GM21528 (cell line): Measurements from ENCODE around the gene OVOL3.
"Not testable (repeated sequence)": the region's sequence is repeated elsewhere in the genome, so short reads cannot be mapped to it uniquely, and the experiment has no call there.

ENCODE experiments used
- ATAC-seq: cut with Tn5 transposase; IDR thresholded peaks from one replicate; pipeline ENCODE4 v1.9.1; 2021; ENCODE audit warnings: mild to moderate bottlenecking, moderate library complexity; ENCODE audit not compliant: unreplicated experiment, low FRiP score

OVOL3 gene

GRCh38 chr19:36110487-36111199 is at the start of gene OVOL3:
Gene OVOL3, plus strand, starts transcription at chr19:36111143. Its CDS starts 60 bp downstream, at chr19:36111203.
- ATAC-seq, result no peak

GRCh38 chr19:36061367-36061766 is 49.6 kb upstream of the OVOL3 start:
- no peak for ATAC-seq

- no peak for ATAC-seq
These were observed 46.1 kb upstream of the OVOL3 start for GRCh38 chr19:36064826-36065225.

- no peak for ATAC-seq
These were observed 43.3 kb upstream of the OVOL3 start for GRCh38 chr19:36067681-36068080.

- not testable (repeated sequence) for ATAC-seq
These were observed 42.0 kb upstream of the OVOL3 start for GRCh38 chr19:36068810-36069499.

- no peak for ATAC-seq
These were observed 38.9 kb upstream of the OVOL3 start for GRCh38 chr19:36072081-36072480.

- no peak for ATAC-seq
These were observed 37.6 kb upstream of the OVOL3 start for GRCh38 chr19:36073121-36073876.

GRCh38 chr19:36079389-36079945 is 31.5 kb upstream of the OVOL3 start:
- ATAC-seq, result no peak

GRCh38 chr19:36081385-36081784 is 29.6 kb upstream of the OVOL3 start:
- no peak for ATAC-seq

- no peak for ATAC-seq
These were observed 29.0 kb upstream of the OVOL3 start for GRCh38 chr19:36081894-36082293.

- no peak for ATAC-seq
These were observed 28.0 kb upstream of the OVOL3 start for GRCh38 chr19:36082916-36083315.

GRCh38 chr19:36084231-36085009 is 26.5 kb upstream of the OVOL3 start:
- ATAC-seq, result no peak

GRCh38 chr19:36086326-36086725 is 24.6 kb upstream of the OVOL3 start:
- no peak for ATAC-seq

- ATAC-seq, result no peak
These were observed 21.1 kb upstream of the OVOL3 start for GRCh38 chr19:36089847-36090246.

GRCh38 chr19:36090910-36091695 is 19.8 kb upstream of the OVOL3 start:
- ATAC-seq, result no peak

GRCh38 chr19:36092566-36092965 is 18.4 kb upstream of the OVOL3 start:
- ATAC-seq, result no peak

GRCh38 chr19:36093146-36093662 is 17.7 kb upstream of the OVOL3 start:
- ATAC-seq, result no peak

- no peak for ATAC-seq
These were observed 17.3 kb upstream of the OVOL3 start for GRCh38 chr19:36093687-36094086.

GRCh38 chr19:36097036-36097435 is 13.9 kb upstream of the OVOL3 start:
- ATAC-seq, result no peak
